Measurements from ENCODE around the gene LGMN.
"Not testable (repeated sequence)": the region's sequence is repeated elsewhere in the genome, so short reads cannot be mapped to it uniquely, and the experiment has no call there.

The LGMN gene

GRCh38 chr14:92748259-92749016 is at the start of gene LGMN:
Gene LGMN, minus strand, starts transcription at chr14:92748627. Its CDS starts 15,841 bp downstream, at chr14:92732786.
- peak; percentile 95 for DNase-seq

DNA sequence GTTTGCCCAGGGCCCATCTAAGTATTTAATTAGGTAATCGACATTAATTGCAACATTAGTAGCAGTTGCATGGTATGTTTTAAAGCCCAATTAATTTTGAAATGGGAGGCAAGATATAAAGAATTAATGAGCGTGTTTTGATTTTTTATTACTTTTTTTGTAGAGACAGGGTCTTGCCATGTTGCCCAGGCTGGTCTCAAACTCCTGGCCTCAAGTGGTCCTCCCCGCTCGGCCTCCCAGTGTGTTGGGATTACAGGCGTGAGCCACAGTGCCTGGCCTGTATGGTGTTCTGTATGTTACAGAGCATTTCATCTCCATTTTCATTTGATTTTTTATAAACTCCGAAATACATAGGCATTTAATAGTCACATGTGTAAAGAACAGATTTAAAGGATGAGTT is 46.5 kb upstream of the LGMN start:
- DNase-seq = no peak

GRCh38 chr14:92794547-92794941 is 46.1 kb upstream of the LGMN start:
- peak; percentile 60 for DNase-seq

DNA sequence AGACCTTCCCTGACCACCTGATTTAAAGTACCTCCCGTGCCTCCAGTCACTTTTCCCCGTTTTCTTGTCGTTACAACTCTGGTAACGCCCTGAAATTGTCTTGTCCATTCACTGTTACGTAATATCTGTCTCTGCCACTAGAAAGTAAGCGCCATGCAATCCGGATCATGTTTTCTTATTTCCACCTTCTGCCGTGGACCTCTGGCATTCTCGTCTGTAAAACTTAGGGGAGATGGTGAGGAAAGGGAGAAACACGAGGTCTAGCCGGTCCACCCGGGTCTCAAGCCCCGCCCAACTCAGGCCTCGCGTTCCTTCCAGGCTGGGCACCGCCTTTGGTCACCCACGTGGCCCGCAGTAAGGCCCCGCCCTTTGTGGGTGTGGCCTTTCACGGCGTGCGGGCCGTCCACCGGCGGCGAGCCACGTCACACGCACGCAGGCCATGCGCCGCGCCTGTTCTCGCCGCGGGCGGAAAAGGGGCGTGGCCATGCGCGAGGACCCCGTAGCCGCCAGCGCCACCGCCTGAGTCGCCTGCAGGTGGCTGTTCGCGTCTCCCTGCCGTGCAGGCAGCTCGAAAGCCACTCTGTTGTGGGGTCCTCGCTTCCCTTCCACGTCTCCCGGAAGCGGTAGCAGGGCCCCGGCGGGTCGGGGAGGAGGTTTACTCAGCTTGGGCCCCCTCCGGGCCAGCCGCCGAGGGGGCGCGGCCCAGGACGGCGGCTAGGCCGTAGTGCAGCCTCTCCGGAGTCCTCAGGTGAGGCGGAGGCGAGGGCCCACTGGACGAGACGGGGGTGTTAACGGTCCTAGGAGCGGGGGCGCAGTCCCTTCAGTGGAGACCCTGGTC is 45.5 kb upstream of the LGMN start, which contains the start of gene GOLGA5:
Gene GOLGA5, plus strand, starts transcription at position 597 of the 838 bp plus-strand sequence. CDS start 3,133 bp downstream, outside the sequence.
- DNase-seq = peak; percentile 99

DNA sequence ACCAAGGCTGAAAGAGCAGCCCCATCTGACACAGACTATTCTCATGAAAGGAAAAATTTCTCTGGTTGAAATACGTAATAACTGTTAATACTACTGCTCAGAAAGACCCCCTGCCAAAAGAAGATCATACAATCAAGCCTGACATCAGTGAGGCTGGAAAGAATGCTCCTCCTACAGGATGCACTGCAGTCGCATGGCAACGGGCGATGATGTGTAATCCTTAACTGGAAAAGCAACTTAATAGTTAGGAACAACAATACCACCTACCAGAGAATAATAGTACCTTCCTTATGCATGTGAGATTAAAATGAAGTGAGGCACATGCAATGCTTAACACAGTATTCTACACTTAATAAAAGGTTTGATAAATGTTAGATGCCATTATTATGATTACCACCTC is 44.5 kb upstream of the LGMN start:
- DNase-seq = no peak

GRCh38 chr14:92789457-92790089 is 41.1 kb upstream of the LGMN start:
- no peak for DNase-seq

DNA sequence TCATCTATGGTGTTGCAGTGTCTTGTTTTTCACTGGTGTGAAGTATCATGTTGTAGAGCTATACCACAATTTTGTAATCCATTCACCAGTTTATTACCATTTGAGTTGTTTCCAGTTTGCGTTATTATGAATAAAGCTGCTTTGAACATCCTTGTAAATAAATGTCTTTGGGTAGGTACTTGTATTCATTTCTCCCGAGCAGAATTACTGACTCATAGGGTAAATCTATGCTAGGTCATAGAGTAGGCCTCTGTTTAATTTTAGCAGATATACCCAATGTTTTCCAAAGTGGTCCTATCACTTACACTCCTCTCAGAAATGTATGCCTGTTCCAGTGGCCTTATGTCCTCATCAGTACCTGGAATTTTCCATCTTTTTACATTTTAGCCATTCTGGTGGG is 39.1 kb upstream of the LGMN start:
- no peak for DNase-seq

GRCh38 chr14:92786427-92786756 is 38.0 kb upstream of the LGMN start:
- DNase-seq = no peak

GRCh38 chr14:92785667-92786426 is 37.4 kb upstream of the LGMN start:
- DNase-seq = no peak

- no peak for DNase-seq
These were observed 35.5 kb upstream of the LGMN start for GRCh38 chr14:92783813-92784431.

DNA sequence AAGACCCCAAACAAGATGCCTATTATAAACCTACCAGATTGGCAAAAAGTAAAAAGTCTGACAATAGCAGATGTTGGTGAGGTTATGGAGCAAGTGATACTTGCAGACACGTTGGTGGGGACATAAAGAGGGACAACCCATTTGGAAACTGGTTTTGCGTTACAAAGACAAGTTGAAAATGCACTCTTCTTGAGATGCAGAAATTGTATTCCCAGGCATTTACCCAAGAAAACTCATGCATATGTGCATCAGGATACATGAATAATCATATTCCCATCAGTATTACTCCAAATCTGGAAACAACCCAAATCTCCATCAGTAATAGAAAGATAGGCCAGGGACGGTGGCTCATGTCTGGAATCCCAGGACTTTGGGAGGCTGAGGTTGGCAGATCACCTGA is 32.9 kb upstream of the LGMN start:
- no peak for DNase-seq

DNA sequence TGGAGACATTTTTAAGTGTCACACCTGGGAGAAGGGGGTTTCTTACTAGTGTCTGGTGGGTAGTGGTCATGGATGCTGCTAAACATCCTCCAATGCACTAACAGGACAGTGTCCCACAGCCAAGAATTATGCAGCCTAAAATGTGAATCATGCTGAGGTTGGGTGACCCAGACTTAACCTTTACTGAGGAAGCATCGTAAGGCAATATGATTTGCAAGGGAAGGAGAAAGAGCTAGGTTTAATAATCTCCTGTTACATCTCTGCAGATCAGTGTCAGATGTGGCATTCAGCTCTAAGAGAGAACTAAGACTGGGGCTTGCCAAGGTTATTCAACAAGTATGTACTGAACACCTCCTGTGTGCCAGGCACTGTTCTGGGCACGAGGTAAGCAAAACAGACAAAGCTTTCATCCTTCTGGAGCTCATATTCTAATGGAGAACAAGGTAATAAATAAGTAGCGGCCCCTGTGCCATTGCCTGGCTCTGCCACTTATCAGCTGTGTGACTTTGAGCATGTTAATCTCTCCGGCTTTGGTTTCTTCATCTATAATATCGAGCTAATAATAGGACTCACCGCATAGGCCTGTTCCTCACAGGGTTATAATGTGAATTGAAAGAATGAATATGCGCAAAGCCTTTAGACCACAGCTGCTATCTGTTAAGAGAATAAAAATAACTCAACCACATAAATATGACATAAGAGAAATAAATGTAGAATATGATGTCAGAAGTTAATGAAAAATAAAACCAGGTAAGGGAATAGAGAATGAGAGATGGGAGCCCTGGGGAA is 32.2 kb upstream of the LGMN start:
- DNase-seq = no peak

- DNase-seq = not testable (repeated sequence)
These were observed 30.6 kb upstream of the LGMN start for GRCh38 chr14:92778868-92779565.

DNA sequence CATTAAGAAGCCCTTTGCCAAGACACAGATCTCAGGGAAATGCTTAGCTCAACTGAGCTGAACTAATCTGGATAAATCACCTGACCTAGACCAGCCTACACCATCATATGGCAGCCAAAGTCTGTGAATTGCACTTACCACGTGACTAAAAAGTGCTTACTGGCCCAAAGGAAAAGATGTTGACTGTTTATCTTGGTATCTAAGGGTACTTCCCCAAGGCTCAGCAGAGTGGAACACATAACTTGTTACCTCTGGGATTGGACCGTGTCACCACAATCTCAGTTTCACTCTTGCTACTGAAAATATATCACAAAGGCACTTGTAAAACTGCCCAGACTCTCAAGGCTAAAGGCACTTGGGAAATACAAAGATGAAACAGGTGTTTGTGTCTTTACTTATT is 26.9 kb upstream of the LGMN start:
- not testable (repeated sequence) for DNase-seq

GRCh38 chr14:92774572-92774971 is 26.1 kb upstream of the LGMN start:
- DNase-seq = no peak

DNA sequence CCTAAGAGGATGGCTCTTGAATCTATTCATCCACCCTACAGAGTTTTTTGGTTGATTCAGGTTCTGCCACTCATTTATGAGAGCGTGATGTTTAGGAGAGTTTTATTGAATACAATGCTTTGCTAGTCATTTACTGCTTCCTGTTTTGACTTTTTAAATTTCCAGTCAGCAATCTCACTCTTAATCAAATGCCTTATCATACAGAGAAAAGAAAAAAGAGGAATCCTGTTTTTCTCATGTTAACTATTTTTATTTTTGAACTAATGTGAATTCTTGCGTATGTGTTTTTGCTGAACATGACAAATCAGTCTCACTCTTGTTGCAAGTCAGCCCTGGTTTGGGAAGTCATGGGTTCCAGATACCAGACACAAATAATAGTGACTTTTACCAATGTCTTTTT is 22.1 kb upstream of the LGMN start:
- DNase-seq = no peak

DNA sequence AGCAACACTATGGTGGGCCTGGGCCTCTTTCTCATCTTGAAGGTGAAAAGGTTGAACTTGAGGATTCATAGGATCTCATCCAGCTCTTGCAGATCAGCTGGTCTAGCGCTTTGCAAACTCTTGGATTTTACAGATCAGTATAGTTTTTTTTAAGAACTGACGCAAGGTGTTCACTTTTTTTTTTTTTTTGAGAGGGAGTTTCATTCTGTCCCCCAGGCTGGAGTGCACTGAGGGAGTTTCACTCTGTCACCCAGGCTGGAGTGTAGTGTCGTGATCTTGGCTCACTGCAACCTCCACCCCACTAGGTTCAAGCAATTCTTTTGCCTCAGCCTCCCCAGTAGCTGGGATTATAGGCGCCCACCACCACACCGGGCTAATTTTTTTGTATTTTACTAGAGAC is 20.4 kb upstream of the LGMN start:
- no peak for DNase-seq

GRCh38 chr14:92768236-92768635 is 19.8 kb upstream of the LGMN start:
- not testable (repeated sequence) for DNase-seq

DNA sequence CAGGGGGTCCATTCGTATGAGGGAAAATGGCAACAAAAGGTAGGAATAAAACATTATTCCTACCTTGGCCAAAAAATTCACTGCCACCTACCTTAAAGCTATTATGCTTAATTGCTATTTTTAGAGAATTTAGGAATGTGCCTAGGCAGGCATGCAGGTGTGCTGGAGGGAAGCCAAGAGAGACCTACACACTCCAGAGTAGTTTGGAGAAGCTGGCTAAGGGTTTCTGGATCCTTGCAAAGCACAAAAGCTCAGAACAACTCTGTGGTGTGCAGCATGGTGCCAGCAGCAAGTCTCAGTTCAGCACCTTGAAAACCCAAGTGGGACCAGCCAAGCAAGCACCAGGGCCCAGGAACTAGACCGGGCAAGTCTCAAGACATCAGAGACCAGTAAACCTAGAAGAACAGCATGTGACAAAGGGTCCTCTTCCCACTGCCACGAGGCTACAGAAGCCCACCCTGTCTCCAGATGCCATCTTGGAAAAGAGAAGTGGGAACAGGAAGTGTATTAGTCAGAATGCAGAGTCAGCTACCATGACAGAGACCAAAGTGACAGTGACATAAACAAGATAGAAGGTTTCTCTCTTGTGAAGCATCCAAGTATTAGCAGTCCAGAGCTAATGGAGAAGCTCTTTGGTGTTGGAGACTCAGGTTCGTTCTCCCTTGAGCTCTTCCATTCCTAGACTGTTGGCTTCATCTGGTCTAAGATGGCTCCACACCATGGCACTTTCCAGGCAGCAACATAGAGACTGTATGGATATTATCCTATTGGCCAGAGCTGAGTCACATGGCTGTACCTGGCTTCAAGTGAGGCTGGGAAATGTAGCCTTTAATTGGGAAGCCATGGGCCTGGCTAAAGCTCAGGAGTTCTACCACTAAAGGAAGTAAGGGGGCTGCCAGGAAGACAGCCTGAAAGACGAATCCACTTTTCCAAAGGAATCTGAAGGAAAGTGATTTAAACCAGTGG is 15.5 kb upstream of the LGMN start:
- not testable (repeated sequence) for DNase-seq

DNA sequence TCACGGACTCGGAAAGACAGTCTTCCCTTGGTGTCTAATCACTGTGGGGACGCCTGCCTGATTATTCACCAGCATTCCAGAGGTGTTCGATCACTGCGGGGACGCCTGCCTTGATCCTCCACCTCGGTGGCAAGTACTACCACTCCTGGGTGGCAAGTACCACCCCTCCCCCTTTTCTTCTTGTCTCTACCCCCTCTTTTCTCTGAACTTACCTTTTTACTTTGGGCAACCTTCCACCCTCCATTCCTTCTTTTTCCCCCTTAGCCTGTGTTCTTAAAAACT is 12.0 kb upstream of the LGMN start:
- no peak for DNase-seq
